HCT116 (cell line): Measurements from ENCODE around the gene ANKFN1. TPM values are rescaled to one million over a fixed set of nuclear protein-coding genes. Genes with fewer than 3 reads are reported as not detected.
A peak's percentile ranks its signal among the peaks of the same experiment; 100 is the strongest.

ENCODE experiments used
- ATAC-seq: fragments of 200-7000 bp; cut with Tn5 transposase; 2 replicates; pipeline ENCODE4 v1.9.1; 2020; ENCODE audit warnings: mild to moderate bottlenecking, moderate library complexity
- BruUV-seq: library from RNA; stranded (reverse); fragments of 400-500 nt; replicated peaks from 2 replicates; lab custom pipeline; 2021; lab: Mats Ljungman, UMichigan
- CTCF ChIA-PET: fragments of 300-600 bp; sonication (Branson Sonifier 250); formaldehyde crosslinking; loops from one replicate; lab custom pipeline; 2021; ENCODE audit warnings: antibody characterized with exemption; lab: Charles Lee
- POLR2A ChIA-PET: fragments of 300-600, 350-600 bp; sonication (Branson Sonifier 250); formaldehyde crosslinking; loops from one replicate; lab custom pipeline; 2021; ENCODE audit warnings: antibody characterized with exemption; lab: Charles Lee
- RAD21 ChIA-PET, 2 experiments: fragments of 300-600 bp; sonication (Branson Sonifier 250); formaldehyde crosslinking; loops; one replicate each; lab custom pipeline; 2023; ENCODE audit warnings: low total read pairs in 2 of 2; ENCODE audit not compliant: uncharacterized antibody in 2 of 2, unreplicated experiment in 2 of 2, low non-redundant PET in 1 of 2; lab: Charles Lee
- DNase-seq: peaks from one replicate; pipeline ENCODE4 v3.0.0-alpha.2; 2010; ENCODE audit warnings: low read depth, low spot score
- H2AFZ ChIP-seq: fragments of 200-600 bp; shearing (Covaris generic), sonication (generic); 2 replicates; pipeline ENCODE4 v1.6.1; 2017; ENCODE audit warnings: low read depth, mixed run types, mixed read lengths, antibody characterized with exemption, low read length; ENCODE audit not compliant: poor library complexity, severe bottlenecking
- H3K27ac ChIP-seq: 2 replicates; pipeline ENCODE4 v1.5.1; 2012; ENCODE audit warnings: low read depth, low read length
- H3K27me3 ChIP-seq: fragments of 200-600 bp; sonication (generic); 2 replicates; pipeline ENCODE4 v1.6.1; 2016; ENCODE audit warnings: mixed run types, low read length, mixed read lengths; ENCODE audit not compliant: insufficient read depth
- H3K36me3 ChIP-seq, 2 experiments: fragments of 200-500 bp in 1 of 2; fragments of 200-600 bp in 1 of 2; sonication (Bioruptor generic) in 1 of 2; sonication (generic) in 1 of 2; 2 replicates each; pipeline versions ENCODE4 v1.5.1 to v1.6.1; 2014 to 2016; ENCODE audit warnings: low read length in 2 of 2, inconsistent platforms in 1 of 2, mixed read lengths in 1 of 2, mixed run types in 1 of 2; ENCODE audit not compliant: insufficient read depth in 2 of 2, control insufficient read depth in 1 of 2
- H3K4me1 ChIP-seq, 2 experiments: fragments of 200-600 bp in 1 of 2; sonication (generic) in 1 of 2; 2 replicates each; pipeline versions ENCODE4 v1.5.1 to v1.6.1; 2012 to 2017; ENCODE audit warnings: low read length in 2 of 2, inconsistent platforms in 1 of 2, mild to moderate bottlenecking in 1 of 2, mixed read lengths in 1 of 2, mixed run types in 1 of 2, moderate library complexity in 1 of 2; ENCODE audit not compliant: insufficient read depth in 2 of 2, control insufficient read depth in 1 of 2
- H3K4me2 ChIP-seq: fragments of 200-600 bp; sonication (generic); 2 replicates; pipeline ENCODE4 v1.6.1; 2017; ENCODE audit warnings: mixed run types, low read length, mixed read lengths
- H3K4me3 ChIP-seq, 2 experiments: fragments of 200-600 bp in 1 of 2; sonication (generic) in 1 of 2; replicated peaks in 1 of 2; 2 replicates each; pipeline ENCODE4 v1.5.1; 2011 to 2016; ENCODE audit warnings: low read length in 2 of 2, control low read depth in 1 of 2, low read depth in 1 of 2, mild to moderate bottlenecking in 1 of 2, mixed read lengths in 1 of 2, mixed run types in 1 of 2
- H3K79me2 ChIP-seq: fragments of 200-600 bp; sonication (generic); 2 replicates; pipeline ENCODE4 v1.6.1; 2017; ENCODE audit warnings: mild to moderate bottlenecking, mixed run types, low read length, moderate library complexity, mixed read lengths; ENCODE audit not compliant: insufficient read depth
- H3K9ac ChIP-seq: fragments of 200-600 bp; sonication (generic); 2 replicates; pipeline ENCODE4 v1.6.1; 2016; ENCODE audit warnings: low read length, mixed read lengths
- H3K9me2 ChIP-seq: fragments of 200-600 bp; sonication (generic), shearing (Covaris generic); 2 replicates; pipeline ENCODE4 v1.6.1; 2017; ENCODE audit warnings: mixed run types, mild to moderate bottlenecking, moderate library complexity; ENCODE audit not compliant: insufficient read depth
- H3K9me3 ChIP-seq, 2 experiments: fragments of 200-500 bp in 1 of 2; fragments of 200-600 bp in 1 of 2; sonication (Bioruptor generic) in 1 of 2; sonication (generic) in 1 of 2; 2 replicates each; pipeline ENCODE4 v1.6.1; 2014 to 2017; ENCODE audit warnings: low read length in 2 of 2, mixed read lengths in 2 of 2, inconsistent platforms in 1 of 2, low read depth in 1 of 2, mild to moderate bottlenecking in 1 of 2, mixed run types in 1 of 2, moderate library complexity in 1 of 2; ENCODE audit not compliant: control insufficient read depth in 1 of 2, insufficient read depth in 1 of 2
- H4K20me1 ChIP-seq: fragments of 200-600 bp; sonication (generic), shearing (Covaris generic); 2 replicates; pipeline ENCODE4 v1.6.1; 2017; ENCODE audit warnings: mixed run types, mild to moderate bottlenecking, moderate library complexity; ENCODE audit not compliant: insufficient read depth
- ATF3 ChIP-seq: IDR thresholded peaks from 2 replicates; pipeline ENCODE4 v1.6.1; 2012
- CEBPB ChIP-seq: IDR thresholded peaks from 2 replicates; pipeline ENCODE4 v1.6.1; 2012; ENCODE audit warnings: low read depth
- CTCF ChIP-seq, 3 experiments: fragments of 200-600 bp in 1 of 3; sonication (generic) in 1 of 3; IDR thresholded peaks in 2 of 3; conservative IDR thresholded peaks in 1 of 3; 2 replicates each; pipeline ENCODE4 v1.5.1; 2012 to 2017; ENCODE audit warnings: low read depth in 2 of 3, low read length in 2 of 3, antibody characterized with exemption in 1 of 3, borderline replicate concordance in 1 of 3, control low read depth in 1 of 3, mild to moderate bottlenecking in 1 of 3, mixed read lengths in 1 of 3, mixed run types in 1 of 3, moderate library complexity in 1 of 3; ENCODE audit not compliant: insufficient read depth in 1 of 3
- EZH2 ChIP-seq: fragments of 200-600 bp; sonication (generic); IDR thresholded peaks from 2 replicates; pipeline ENCODE4 v1.6.1; 2017; ENCODE audit warnings: antibody characterized with exemption, mixed run types
- FOSL1 ChIP-seq: IDR thresholded peaks from 2 replicates; pipeline ENCODE4 v1.6.1; 2012; ENCODE audit warnings: low read depth
- RAD21 ChIP-seq: IDR thresholded peaks from 2 replicates; pipeline ENCODE4 v1.6.1; 2012; ENCODE audit warnings: low read depth, mild to moderate bottlenecking
- REST ChIP-seq: IDR thresholded peaks from 2 replicates; pipeline ENCODE4 v1.6.1; 2012; ENCODE audit warnings: low read depth
- SIN3A ChIP-seq: IDR thresholded peaks from 2 replicates; pipeline ENCODE4 v1.6.1; 2012; ENCODE audit warnings: low read depth
- YY1 ChIP-seq: IDR thresholded peaks from 2 replicates; pipeline ENCODE4 v1.6.1; 2011; ENCODE audit warnings: low read length, low read depth, moderate library complexity, mild to moderate bottlenecking; ENCODE audit not compliant: insufficient replicate concordance; ENCODE audit errors: extremely low read depth
- ZFX ChIP-seq: fragments of 450-650 bp; IDR thresholded peaks from 2 replicates; pipeline ENCODE4 v1.6.1; 2017
- intact Hi-C: fragments of 100-400 bp; cut with micrococcal nuclease; formaldehyde crosslinking; loops from 2 replicates; pipeline ENCODE4 v1.10.0; 2022
- total RNA-seq: library from RNA; stranded (reverse); gene quantifications from one replicate; pipeline ENCODE4 v1.2.1, GENCODE V29; 2021; ENCODE audit not compliant: unreplicated experiment
- TF ChIP-seq, protein P1 (sequence below): IDR thresholded peaks from 2 replicates; pipeline ENCODE4 v1.6.1; 2012

Gene ANKFN1
- total RNA-seq, 1 experiment from 2014 or later, result 1.1 TPM

DNA sequence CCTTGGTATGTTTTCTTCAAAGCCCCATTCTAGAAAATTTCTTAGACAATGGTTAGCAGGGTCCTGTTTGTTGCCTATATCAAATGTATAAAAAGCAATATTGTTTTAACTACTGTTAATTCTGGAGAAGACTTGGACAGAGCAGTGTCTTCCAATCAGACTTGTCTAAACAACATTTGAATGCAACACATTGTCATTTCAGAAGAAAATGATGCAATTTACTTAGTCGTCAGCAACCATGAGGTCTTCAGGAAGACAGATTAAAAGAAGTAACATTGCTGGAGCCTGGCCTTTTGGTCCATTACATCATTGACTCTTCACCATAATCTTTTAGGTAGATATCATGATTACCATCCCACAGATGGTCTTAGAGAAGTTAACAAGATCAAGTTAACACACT is 94.5 kb downstream of the ANKFN1 start:
- no peak for DNase-seq

DNA sequence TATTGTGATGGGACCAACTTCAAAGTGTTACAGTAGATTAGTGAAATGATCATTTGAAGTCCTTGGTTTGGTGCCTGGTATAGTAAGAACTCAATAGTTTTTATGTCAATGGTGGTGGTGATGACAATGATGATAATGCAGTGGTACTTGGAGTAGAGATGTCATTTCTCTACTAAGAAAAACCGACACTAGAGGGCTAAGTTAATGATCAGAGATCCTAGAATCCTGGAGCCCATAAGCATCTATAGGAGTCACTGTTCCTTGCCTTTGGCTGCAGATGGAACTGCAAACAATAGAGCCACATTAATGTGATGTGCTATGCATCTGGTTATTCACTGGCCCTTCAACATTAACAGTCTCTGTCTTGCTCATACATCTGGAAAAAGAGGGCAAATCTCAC is 103.8 kb downstream of the ANKFN1 start:
- H4K20me1 ChIP-seq, result no peaks in the 10 kb centered on the region
- H2AFZ ChIP-seq, result no peak overlapping the region
- no TSS peak for BruUV-seq
- peak; percentile 69 for ATAC-seq
- no peaks in the 10 kb centered on the region for H3K9me2 ChIP-seq
- CTCF ChIA-PET, result no interaction called here
- H3K4me2 ChIP-seq, result no peak overlapping the region
- POLR2A ChIA-PET, result no interaction called here
- TF ChIP-seq, protein P1, sequence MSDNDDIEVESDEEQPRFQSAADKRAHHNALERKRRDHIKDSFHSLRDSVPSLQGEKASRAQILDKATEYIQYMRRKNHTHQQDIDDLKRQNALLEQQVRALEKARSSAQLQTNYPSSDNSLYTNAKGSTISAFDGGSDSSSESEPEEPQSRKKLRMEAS, result no peak
- no peak for TF ChIP-seq ATF3
- TF ChIP-seq REST, result no peak
- peak in 1 of 3 experiments; percentile 21; a peak in 1 of 6 replicates for TF ChIP-seq CTCF (IDR thresholded peaks at IDR 0.05 in 2 of 3, conservative IDR thresholded peaks at IDR 0.05 in 1 of 3; ENCODE audit: borderline replicate concordance in 1 of 3, insufficient read depth in 1 of 3, low read depth in 2 of 3, low read length in 2 of 3)
- no peak for TF ChIP-seq CEBPB
- H3K36me3 ChIP-seq, result no peaks in the 10 kb centered on the region
- no peaks in the 10 kb centered on the region for H3K9me3 ChIP-seq
- H3K9ac ChIP-seq, result no peak overlapping the region
- no peaks in the 10 kb centered on the region for H3K79me2 ChIP-seq
- H3K27ac ChIP-seq, result no peak overlapping the region
- H3K27me3 ChIP-seq, result peaks cover 3% of the 10 kb centered on the region; the same call in 1 of the 2 replicates
- RAD21 ChIA-PET, result no interaction called here
- DNase-seq, result no peak
- H3K4me1 ChIP-seq, result no peaks in the 10 kb centered on the region
- no peak overlapping the region for H3K4me3 ChIP-seq
- intact Hi-C loops, result no loop called here

More for the DNA sequence above, 94.5 kb downstream of the ANKFN1 start:
- H3K4me3 ChIP-seq, result no peak overlapping the region
- ATAC-seq, result no peak
- no peak overlapping the region for H3K4me2 ChIP-seq
- no peak overlapping the region for H3K27ac ChIP-seq
- no peak overlapping the region for H2AFZ ChIP-seq
- no peaks in the 10 kb centered on the region for H3K36me3 ChIP-seq
- BruUV-seq, result no TSS peak
- no peaks in the 10 kb centered on the region for H3K9me2 ChIP-seq
- H3K9me3 ChIP-seq, result no peaks in the 10 kb centered on the region
- POLR2A ChIA-PET, result no interaction called here
- H4K20me1 ChIP-seq, result no peaks in the 10 kb centered on the region
- intact Hi-C loops, result no loop called here
- no peak for TF ChIP-seq FOSL1
- no peak for TF ChIP-seq EZH2
- no peak for TF ChIP-seq ZFX
- TF ChIP-seq, protein P1, result no peak
- no peak for TF ChIP-seq SIN3A
- no peak for TF ChIP-seq RAD21
- TF ChIP-seq YY1, result no peak
- no peak overlapping the region for H3K9ac ChIP-seq
- peaks cover 10% of the 10 kb centered on the region; the same call in 1 of the 2 replicates for H3K27me3 ChIP-seq
- CTCF ChIA-PET, result interaction anchor here (1.2 kb wide), 1 partner anchor 16 kb away, joined by 4 read pairs; no protein-coding TSS in a partner anchor
- RAD21 ChIA-PET, result no interaction called here
- no peaks in the 10 kb centered on the region for H3K4me1 ChIP-seq
- no peaks in the 10 kb centered on the region for H3K79me2 ChIP-seq
